Natural killer cell treated with Interleukin-12 subunit alpha and Interleukin-12 subunit beta and Interleukin-15 and Interleukin-18, amount 100 ng/mL, for 72 hours (primary cell): ENCODE results near the gene NIPA2. TPM values are rescaled to one million over a fixed set of nuclear protein-coding genes. Genes with fewer than 3 reads are reported as not detected.

Experiments used
- ATAC-seq, 2 donors: fragments of 150-1000 bp; cut with Tn5 transposase in 1 of 2; sonication (Bioruptor Pico), chemical (Tn5 transposase) in 1 of 2; 2 replicates each; pipeline ENCODE4 v1.10.0; 2021
- DNase-seq: peaks from one replicate; pipeline ENCODE4 v3.0.0; 2022; ENCODE audit warnings: low spot score
- H3K27ac Mint-ChIP-seq, 2 donors: 1 replicate in 1 of 2; 2 replicates in 1 of 2; pipeline ENCODE4 v1.8.0; 2022; ENCODE audit warnings: mixed read lengths in 2 of 2, mild to moderate bottlenecking in 1 of 2, moderate library complexity in 1 of 2
- H3K27me3 Mint-ChIP-seq, 2 donors: 1 replicate in 1 of 2; 2 replicates in 1 of 2; pipeline ENCODE4 v1.8.0; 2022; ENCODE audit warnings: mixed read lengths in 2 of 2
- H3K36me3 Mint-ChIP-seq: one replicate; pipeline ENCODE4 v1.8.0; 2022; ENCODE audit warnings: mixed read lengths
- H3K4me1 Mint-ChIP-seq, 2 donors: 1 replicate in 1 of 2; 2 replicates in 1 of 2; pipeline ENCODE4 v1.8.0; 2022; ENCODE audit warnings: low read depth in 2 of 2, mixed read lengths in 2 of 2, mild to moderate bottlenecking in 1 of 2
- H3K4me3 Mint-ChIP-seq: one replicate; pipeline ENCODE4 v1.8.0; 2022; ENCODE audit warnings: mixed read lengths
- H3K9me3 Mint-ChIP-seq: 2 replicates; pipeline ENCODE4 v1.8.0; 2022; ENCODE audit warnings: mixed read lengths
- total RNA-seq, 2 donors: library from RNA; stranded (reverse); gene quantifications; one replicate each; pipeline ENCODE4 v1.2.3, GENCODE V29; 2022

NIPA2 gene
- total RNA-seq, 2 donors from 2014 or later = 72.2 to 102 TPM

GRCh38 chr15:22851513-22851912 is 13.0 kb downstream of the NIPA2 start:
- Mint-ChIP-seq H3K27ac (no peak overlapping the region), H3K27me3 (no peaks in the 10 kb centered on the region), H3K9me3 (no peaks in the 10 kb centered on the region), H3K4me1 (peaks cover 19 to 34% of the 10 kb centered on the region in 2 donors), H3K4me3 (no peak overlapping the region), H3K36me3 (peaks cover 11% of the 10 kb centered on the region)
- ATAC-seq = no peak
- DNase-seq = no peak

DNA sequence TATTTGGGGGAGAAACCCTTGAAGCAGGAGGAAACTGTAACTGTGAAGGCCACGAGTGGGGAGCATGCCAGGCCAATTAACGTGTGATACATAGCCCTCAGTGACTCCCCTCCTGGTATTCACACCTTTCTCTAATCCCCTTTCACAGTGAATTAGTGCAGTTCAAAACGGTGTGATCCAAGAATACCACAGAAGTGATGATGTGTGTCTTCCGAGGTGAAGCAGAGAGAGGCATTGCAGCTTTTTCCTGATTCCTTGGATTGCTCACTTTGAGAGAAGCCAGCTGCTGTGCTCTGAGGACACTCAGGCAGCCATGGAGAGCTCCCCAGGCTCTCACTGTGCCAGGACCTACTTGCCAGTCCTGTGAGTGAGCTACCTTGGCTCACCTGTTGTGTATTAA is 17.3 kb downstream of the NIPA2 start:
- no peak for DNase-seq
- Mint-ChIP-seq H3K4me1 (peaks cover 9 to 13% of the 10 kb centered on the region in 2 donors), H3K27ac (no peak overlapping the region)

GRCh38 chr15:22856659-22857058 is 18.2 kb downstream of the NIPA2 start:
- DNase-seq = no peak
- Mint-ChIP-seq H3K27ac (no peak overlapping the region), H3K36me3 (peaks cover 17% of the 10 kb centered on the region)

More for the DNA sequence above, 17.3 kb downstream of the NIPA2 start:
- no peaks in the 10 kb centered on the region for H3K27me3 Mint-ChIP-seq
- no peak for ATAC-seq
- H3K9me3 Mint-ChIP-seq = no peaks in the 10 kb centered on the region
- peaks cover 12% of the 10 kb centered on the region for H3K36me3 Mint-ChIP-seq
- H3K4me3 Mint-ChIP-seq = no peak overlapping the region

GRCh38 chr15:22861161-22861560 is 22.7 kb downstream of the NIPA2 start:
- H3K27me3 Mint-ChIP-seq = no peaks in the 10 kb centered on the region
- peaks cover 5 to 10% of the 10 kb centered on the region in 2 donors for H3K4me1 Mint-ChIP-seq
- DNase-seq (no peak), ATAC-seq (no peak)
- H3K27ac Mint-ChIP-seq = peak overlapping the region in 1 of 2 donors; percentile 70
- H3K9me3 Mint-ChIP-seq = no peaks in the 10 kb centered on the region
- H3K36me3 Mint-ChIP-seq = peaks cover 22% of the 10 kb centered on the region
- H3K4me3 Mint-ChIP-seq = no peak overlapping the region

More at GRCh38 chr15:22856659-22857058, 18.2 kb downstream of the NIPA2 start:
- Mint-ChIP-seq H3K9me3 (no peaks in the 10 kb centered on the region), H3K4me3 (no peak overlapping the region), H3K4me1 (peaks cover 7 to 8% of the 10 kb centered on the region in 2 donors), H3K27me3 (no peaks in the 10 kb centered on the region)
- ATAC-seq = no peak

DNA sequence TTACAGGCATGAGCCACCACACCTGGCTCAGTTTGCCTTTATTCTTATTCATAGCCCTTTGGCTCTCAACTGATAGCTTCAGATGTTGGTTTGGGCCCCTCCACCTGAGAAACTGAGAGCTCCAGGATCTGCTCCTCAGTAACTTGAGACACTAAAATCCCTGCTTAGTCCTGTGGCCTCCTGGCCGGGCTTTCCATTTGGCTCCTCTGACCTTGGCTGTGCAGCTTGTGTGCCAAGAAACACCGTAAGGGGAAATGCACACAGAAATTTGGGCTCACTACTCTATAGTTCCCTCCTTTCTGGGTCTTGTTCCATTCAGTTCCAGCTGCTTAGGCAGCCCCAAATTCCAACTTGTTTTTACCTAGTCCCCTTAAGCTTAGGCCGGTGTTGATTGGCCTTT is 24.9 kb downstream of the NIPA2 start:
- H3K36me3 Mint-ChIP-seq = peaks cover 26% of the 10 kb centered on the region
- ATAC-seq (no peak), DNase-seq (no peak)
- H3K9me3 Mint-ChIP-seq = no peaks in the 10 kb centered on the region
- peaks cover 6 to 12% of the 10 kb centered on the region in 2 donors for H3K4me1 Mint-ChIP-seq
- no peak overlapping the region for H3K4me3 Mint-ChIP-seq
- H3K27me3 Mint-ChIP-seq = no peaks in the 10 kb centered on the region
- peak overlapping the region in 1 of 2 donors; percentile 66 for H3K27ac Mint-ChIP-seq

GRCh38 chr15:22866079-22866478 is 27.6 kb downstream of the NIPA2 start:
- no peak for DNase-seq
- Mint-ChIP-seq H3K4me3 (no peak overlapping the region), H3K9me3 (no peaks in the 10 kb centered on the region), H3K27me3 (no peaks in the 10 kb centered on the region), H3K4me1 (peaks cover 6 to 12% of the 10 kb centered on the region in 2 donors), H3K36me3 (peaks cover 28% of the 10 kb centered on the region), H3K27ac (peak overlapping the region in 1 of 2 donors; percentile 37)
- no peak for ATAC-seq

GRCh38 chr15:22867886-22868285 is 29.4 kb downstream of the NIPA2 start:
- H3K27ac Mint-ChIP-seq = no peak overlapping the region
- peaks cover 17% of the 10 kb centered on the region for H3K36me3 Mint-ChIP-seq
- H3K4me1 Mint-ChIP-seq = peaks cover 6% of the 10 kb centered on the region in 2 donors
- no peaks in the 10 kb centered on the region for H3K9me3 Mint-ChIP-seq
- ATAC-seq (no peak), DNase-seq (no peak)
- H3K27me3 Mint-ChIP-seq = no peaks in the 10 kb centered on the region
- no peak overlapping the region for H3K4me3 Mint-ChIP-seq

- H3K4me3 Mint-ChIP-seq = no peak overlapping the region
- no peaks in the 10 kb centered on the region for H3K27me3 Mint-ChIP-seq
- no peak for ATAC-seq
- H3K9me3 Mint-ChIP-seq = no peaks in the 10 kb centered on the region
- H3K36me3 Mint-ChIP-seq = peaks cover 17% of the 10 kb centered on the region
- peaks cover 6% of the 10 kb centered on the region in 2 donors for H3K4me1 Mint-ChIP-seq
- no peak overlapping the region for H3K27ac Mint-ChIP-seq
- DNase-seq = no peak
Observed at GRCh38 chr15:22868495-22868894, 30.0 kb downstream of the NIPA2 start.

- Mint-ChIP-seq H3K27ac (no peak overlapping the region), H3K9me3 (no peaks in the 10 kb centered on the region), H3K4me1 (peaks cover 6% of the 10 kb centered on the region in 2 donors), H3K4me3 (no peak overlapping the region), H3K27me3 (no peaks in the 10 kb centered on the region), H3K36me3 (peaks cover 17% of the 10 kb centered on the region)
- DNase-seq (no peak), ATAC-seq (no peak)
Observed at GRCh38 chr15:22868928-22869327, 30.5 kb downstream of the NIPA2 start.

GRCh38 chr15:22869856-22870255 is 31.4 kb downstream of the NIPA2 start:
- Mint-ChIP-seq H3K4me3 (no peak overlapping the region), H3K9me3 (no peaks in the 10 kb centered on the region), H3K36me3 (peaks cover 17% of the 10 kb centered on the region), H3K27me3 (no peaks in the 10 kb centered on the region), H3K27ac (no peak overlapping the region), H3K4me1 (peaks cover 6% of the 10 kb centered on the region in 2 donors)
- DNase-seq (no peak), ATAC-seq (no peak)

- no peaks in the 10 kb centered on the region for H3K9me3 Mint-ChIP-seq
- no peak overlapping the region for H3K27ac Mint-ChIP-seq
- ATAC-seq (no peak), DNase-seq (no peak)
- H3K36me3 Mint-ChIP-seq = peaks cover 13% of the 10 kb centered on the region
- peaks cover 3 to 5% of the 10 kb centered on the region in 2 donors for H3K4me1 Mint-ChIP-seq
- no peak overlapping the region for H3K4me3 Mint-ChIP-seq
- no peaks in the 10 kb centered on the region for H3K27me3 Mint-ChIP-seq
Observed at GRCh38 chr15:22870865-22871264, 32.4 kb downstream of the NIPA2 start.

DNA sequence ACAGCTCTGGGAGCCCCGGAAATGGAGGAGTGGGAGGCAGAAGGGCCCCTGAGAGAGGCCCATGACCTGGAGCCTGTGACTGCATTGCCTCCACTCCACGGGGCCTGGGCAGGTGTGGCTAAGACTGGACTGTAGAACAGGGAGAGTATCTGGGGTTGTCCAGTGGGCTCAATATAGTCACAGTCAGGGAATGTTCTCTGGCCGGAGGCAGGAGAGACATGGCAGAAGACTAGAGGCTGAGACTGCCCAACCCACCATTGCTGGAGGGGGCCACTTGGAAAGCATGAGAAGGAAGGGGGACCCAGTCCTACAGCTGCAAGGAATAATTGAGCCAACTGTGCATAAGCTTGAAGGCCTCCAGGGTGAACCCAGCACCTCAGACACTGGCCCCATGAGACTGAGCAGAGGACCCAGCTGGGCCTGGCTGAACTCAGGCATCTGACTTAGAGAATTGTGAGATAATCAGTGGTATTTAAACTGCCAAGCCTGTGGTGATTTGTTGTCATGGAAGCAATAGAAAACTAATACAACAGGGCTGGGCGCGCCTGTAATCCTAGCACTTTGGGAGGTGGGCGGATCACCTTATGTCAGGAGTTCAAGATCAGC is 33.1 kb downstream of the NIPA2 start:
- DNase-seq = no peak
- H3K9me3 Mint-ChIP-seq = no peaks in the 10 kb centered on the region
- H3K27me3 Mint-ChIP-seq = no peaks in the 10 kb centered on the region
- H3K4me3 Mint-ChIP-seq = no peak overlapping the region
- peaks cover 6% of the 10 kb centered on the region for H3K36me3 Mint-ChIP-seq
- no peaks in the 10 kb centered on the region for H3K4me1 Mint-ChIP-seq
- peak in 1 of 2 donors; percentile 36 for ATAC-seq
- no peak overlapping the region for H3K27ac Mint-ChIP-seq

- H3K4me3 Mint-ChIP-seq = no peak overlapping the region
- H3K36me3 Mint-ChIP-seq = peaks cover 6% of the 10 kb centered on the region
- no peaks in the 10 kb centered on the region for H3K9me3 Mint-ChIP-seq
- no peaks in the 10 kb centered on the region for H3K27me3 Mint-ChIP-seq
- ATAC-seq = no peak
- DNase-seq = no peak
- no peak overlapping the region for H3K27ac Mint-ChIP-seq
- no peaks in the 10 kb centered on the region for H3K4me1 Mint-ChIP-seq
Observed at GRCh38 chr15:22872936-22873701, 34.7 kb downstream of the NIPA2 start.

DNA sequence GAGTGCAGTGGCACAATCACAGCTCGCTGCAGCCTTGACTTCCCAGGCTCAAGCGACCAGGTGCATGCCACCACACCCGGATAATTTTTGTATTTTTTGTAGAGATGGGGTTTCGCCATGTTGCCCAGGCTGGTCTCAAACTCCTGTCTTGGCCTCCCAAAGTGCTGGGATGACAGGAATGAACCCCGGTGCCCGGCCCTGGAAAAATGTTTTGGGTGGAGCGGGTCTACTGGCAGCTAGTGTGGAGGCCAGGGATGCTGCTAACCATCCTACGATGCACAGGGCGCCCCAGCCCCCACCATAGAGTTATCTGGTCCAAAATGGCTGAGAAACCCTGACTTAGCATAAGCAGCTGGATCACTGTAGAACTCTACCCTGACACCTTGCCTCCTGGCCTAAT is 35.4 kb downstream of the NIPA2 start:
- DNase-seq = no peak
- no peak for ATAC-seq
- H3K4me1 Mint-ChIP-seq = no peaks in the 10 kb centered on the region
- H3K9me3 Mint-ChIP-seq = no peaks in the 10 kb centered on the region
- no peak overlapping the region for H3K4me3 Mint-ChIP-seq
- no peak overlapping the region for H3K27ac Mint-ChIP-seq
- H3K27me3 Mint-ChIP-seq = no peaks in the 10 kb centered on the region
- H3K36me3 Mint-ChIP-seq = peaks cover 6% of the 10 kb centered on the region
